ENCODE results near the gene TOP2A.
A peak's percentile ranks its signal among the peaks of the same experiment; 100 is the strongest.

GRCh38 chr17:40454613-40454995, 36.9 kb upstream of the TOP2A start:
- TF ChIP-seq, protein P1, sequence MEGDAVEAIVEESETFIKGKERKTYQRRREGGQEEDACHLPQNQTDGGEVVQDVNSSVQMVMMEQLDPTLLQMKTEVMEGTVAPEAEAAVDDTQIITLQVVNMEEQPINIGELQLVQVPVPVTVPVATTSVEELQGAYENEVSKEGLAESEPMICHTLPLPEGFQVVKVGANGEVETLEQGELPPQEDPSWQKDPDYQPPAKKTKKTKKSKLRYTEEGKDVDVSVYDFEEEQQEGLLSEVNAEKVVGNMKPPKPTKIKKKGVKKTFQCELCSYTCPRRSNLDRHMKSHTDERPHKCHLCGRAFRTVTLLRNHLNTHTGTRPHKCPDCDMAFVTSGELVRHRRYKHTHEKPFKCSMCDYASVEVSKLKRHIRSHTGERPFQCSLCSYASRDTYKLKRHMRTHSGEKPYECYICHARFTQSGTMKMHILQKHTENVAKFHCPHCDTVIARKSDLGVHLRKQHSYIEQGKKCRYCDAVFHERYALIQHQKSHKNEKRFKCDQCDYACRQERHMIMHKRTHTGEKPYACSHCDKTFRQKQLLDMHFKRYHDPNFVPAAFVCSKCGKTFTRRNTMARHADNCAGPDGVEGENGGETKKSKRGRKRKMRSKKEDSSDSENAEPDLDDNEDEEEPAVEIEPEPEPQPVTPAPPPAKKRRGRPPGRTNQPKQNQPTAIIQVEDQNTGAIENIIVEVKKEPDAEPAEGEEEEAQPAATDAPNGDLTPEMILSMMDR (IDR thresholded peaks at IDR 0.05): no peak
- TF ChIP-seq POLR2A (IDR thresholded peaks at IDR 0.05) (no peak), POLR2AphosphoS5 (IDR thresholded peaks at IDR 0.05; ENCODE audit: insufficient read depth in 1 of 2, low read depth in 1 of 2) (peak in 1 of 2 donors; percentile 28)

All from vagina (tissue), 2 donors.